ENCODE measurements around the gene POLN.

POLN gene

GRCh38 chr4:2103127-2103842, 138.6 kb downstream of the POLN start:
- no peak for DNase-seq

DNA sequence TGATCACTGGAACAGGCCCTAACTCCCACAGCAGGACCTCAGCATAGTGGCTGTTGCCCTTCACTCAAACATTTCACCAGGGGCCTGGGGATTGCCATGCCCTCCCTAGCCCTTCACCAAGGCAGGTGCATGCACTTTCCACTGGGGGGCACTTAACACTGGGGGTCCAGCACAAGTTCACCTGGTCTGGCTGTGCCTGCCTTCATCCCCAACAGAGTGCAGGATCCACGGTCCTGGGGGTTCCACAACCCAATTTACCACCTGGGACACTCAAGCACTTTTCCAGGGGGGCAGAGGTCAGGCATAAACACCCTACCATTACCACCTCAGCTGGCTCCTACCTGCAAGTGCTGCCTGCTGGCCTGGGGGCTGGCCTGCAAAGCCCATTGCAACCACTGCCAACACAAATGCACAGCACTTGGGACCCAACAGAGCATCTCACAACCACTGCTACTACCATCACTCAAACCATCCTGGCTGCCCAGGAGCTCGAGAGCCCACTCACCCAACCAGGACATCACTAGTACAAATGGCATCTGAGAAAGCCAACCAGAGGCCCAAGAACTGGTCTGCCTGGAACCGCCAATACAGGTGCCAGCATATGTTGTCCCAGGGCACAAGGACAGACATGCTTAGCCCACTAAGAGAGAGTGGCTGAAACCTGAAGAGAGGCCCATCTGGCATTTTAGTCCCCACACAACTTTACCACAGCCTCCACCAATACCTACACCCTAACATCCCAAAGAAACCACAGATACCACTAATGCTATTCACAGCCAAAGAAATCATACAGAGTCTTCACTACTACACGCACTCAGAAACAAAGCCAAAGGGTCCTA, 139.7 kb downstream of the POLN start:
- no peak for DNase-seq

- no peak for DNase-seq
Observed at GRCh38 chr4:2101346-2102044, 140.4 kb downstream of the POLN start.

- DNase-seq = no peak
Observed at GRCh38 chr4:2096073-2096609, 145.8 kb downstream of the POLN start.

DNA sequence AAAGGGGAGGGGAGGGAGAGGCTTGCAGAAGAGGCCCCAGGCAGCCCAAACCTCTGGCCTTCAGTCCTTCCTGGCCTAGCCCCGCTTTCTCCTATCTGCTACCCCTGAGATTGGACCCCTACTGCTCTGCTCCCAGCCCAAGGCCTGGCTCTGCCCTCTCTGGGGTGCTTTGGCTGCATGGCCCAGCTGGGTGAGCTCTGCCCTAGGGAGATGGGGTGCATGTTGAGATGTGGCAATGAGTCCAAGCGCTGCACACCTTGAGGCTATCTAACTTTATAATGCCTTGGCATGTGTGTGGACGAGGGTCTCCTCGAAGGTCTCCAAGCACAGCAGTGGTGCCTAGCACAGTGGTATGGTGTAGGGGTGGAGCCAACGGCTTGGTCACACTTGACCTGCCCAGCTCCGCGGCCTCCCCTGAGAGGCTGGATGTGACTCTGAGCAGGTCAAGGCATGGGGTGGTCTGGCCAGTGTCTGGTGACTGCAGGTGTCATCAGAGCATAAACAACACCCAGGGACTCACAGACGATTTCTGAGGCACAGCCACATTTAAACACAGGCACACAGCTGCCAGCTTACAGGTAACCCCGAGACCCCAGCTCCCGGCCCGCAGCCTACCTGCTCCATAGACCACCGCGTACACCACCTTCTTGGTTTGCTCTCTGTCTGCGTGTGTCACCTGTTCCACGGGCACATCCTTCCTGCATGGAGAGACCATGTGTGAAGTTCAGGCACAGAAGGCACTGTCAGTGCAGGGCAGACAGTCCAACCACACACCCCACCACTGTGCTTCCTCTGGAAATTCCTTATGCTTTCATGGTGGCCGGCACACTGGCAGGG, 146.5 kb downstream of the POLN start:
- no peak for DNase-seq

GRCh38 chr4:2094545-2094944, 147.4 kb downstream of the POLN start:
- no peak for DNase-seq

- no peak for DNase-seq
Observed at GRCh38 chr4:2093265-2093664, 148.7 kb downstream of the POLN start.

GRCh38 chr4:2092669-2093053, 149.3 kb downstream of the POLN start:
- no peak for DNase-seq

DNA sequence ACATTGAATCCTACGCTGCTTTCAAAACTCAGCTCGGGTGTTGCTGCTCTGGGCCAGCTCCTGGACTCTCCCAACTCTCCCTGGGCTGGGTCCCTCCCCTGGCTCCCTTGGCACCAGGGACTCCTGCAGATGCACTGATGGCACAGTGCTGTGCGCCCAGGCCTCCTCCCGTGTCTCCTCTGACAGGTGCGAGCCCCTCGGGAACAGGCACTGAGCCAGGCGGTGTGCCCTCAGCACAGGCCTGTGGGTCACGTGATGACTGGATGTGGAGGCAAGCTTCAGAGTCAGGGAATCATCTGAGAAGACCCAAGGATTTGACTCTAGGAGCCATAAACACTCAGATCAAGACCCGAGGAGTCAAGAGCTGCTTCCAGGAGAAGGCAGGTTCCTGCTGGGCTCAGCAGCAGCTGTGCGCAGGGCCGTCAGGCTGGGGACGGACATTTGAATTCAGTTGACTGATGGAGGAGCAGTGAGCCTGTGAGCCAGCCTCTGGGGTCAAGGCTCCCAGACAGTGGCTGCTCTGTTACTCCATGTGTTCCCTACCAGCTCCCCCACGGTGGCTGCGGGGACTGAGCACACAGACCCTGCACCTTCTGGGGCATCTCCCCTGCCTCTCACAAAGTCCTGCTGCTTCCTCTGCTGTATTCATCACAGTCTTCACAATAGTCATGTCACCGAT, 149.8 kb downstream of the POLN start:
- DNase-seq = no peak

DNA sequence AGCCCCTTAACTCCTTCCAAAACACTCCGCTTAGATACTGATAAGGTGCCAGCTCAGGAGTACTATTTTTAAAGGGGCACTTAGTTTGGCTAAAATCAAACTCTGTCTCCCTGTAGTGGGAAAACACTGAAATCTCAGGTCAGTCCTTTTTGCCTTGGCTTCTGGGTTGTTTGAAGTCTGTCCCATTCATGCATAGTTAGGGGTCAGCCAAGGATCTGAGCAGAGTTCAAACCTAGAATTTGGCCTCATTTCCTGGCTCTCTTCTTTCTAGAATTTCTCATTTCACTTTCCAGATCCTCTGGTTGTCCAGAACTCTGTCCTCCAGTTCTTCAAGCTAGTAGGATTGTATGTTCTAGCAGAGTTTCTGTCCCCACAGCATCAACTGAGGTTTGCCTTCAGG, 151.3 kb downstream of the POLN start:
- DNase-seq = no peak

DNA sequence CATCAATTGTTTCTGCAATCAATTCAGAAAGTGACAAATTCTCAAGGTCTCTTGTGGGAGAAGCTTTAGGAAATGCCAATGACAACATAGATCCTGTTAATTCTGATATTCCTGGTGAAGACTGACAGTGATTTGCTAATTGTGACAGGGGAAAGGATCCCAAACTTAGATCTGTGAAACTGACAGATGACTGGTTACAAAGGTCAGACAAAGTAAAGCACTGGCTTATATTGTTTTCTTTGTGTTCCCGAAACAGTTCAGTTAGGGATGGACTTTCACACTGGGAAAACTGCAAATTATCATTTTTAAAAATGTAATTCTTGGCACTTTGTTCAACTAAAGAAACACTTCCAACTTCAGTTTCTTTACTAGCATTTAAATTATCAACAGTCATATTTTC, 152.7 kb downstream of the POLN start:
- no peak for DNase-seq

DNA sequence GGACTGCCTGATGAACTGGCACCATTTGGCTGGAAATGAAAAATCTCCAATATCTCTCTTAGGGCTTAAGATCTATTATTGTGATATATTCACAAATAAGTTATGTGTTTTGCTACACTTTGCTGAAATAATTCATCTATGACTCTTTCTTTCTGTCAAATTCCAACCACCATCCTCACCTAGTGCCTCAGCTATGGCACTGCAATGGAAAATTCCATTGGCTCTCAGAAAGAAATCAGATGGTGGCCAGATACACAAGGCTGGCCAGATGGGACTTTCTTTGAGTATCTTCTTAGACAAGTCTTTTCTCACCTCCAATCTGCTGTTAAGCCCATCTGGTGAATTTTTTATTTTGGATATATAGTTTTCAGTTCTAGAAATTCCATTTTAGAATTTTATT, 154.8 kb downstream of the POLN start:
- no peak for DNase-seq

DNA sequence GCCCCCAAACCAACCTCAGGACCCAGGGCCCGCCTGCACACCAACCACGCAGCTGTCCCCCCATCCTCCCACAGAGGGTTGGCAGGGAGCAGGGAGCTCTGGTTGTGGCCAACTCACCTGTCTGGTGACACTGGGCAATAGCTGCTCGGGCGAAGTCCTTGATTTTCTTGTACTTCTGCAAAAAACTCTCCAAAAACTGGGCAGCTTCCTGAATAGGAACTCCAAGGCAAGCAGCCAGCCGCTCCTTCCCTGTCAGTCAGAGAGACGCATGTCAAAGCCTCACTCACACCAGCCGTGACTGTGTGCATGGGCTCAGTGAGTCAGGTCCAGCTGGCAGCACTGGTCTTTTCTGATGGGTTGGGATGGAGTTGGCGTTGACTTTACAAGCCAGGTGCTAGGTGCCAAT, 156.4 kb downstream of the POLN start:
- no peak for DNase-seq

DNA sequence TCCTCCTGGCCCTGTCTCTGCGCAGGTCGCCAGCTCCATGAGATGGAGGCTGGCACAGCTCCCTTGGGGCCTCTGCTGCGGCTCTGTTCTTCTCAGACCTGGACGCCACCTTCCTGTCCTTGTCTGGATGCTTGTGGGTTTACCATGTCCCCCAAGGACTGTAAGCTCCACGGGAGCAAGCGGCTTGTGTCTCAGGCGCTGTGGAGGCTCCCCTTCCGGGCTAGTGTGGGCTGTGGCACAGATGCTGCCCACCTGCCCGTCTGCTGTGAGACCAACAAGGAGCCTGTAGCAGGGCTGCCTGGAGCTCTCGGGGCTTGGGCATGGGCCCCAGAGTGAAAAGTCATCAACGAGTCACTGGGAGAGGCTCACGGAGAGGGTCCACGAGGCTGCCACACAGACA, 157.6 kb downstream of the POLN start:
- DNase-seq = no peak

GRCh38 chr4:2083826-2084160, 158.1 kb downstream of the POLN start:
- DNase-seq = no peak

DNA sequence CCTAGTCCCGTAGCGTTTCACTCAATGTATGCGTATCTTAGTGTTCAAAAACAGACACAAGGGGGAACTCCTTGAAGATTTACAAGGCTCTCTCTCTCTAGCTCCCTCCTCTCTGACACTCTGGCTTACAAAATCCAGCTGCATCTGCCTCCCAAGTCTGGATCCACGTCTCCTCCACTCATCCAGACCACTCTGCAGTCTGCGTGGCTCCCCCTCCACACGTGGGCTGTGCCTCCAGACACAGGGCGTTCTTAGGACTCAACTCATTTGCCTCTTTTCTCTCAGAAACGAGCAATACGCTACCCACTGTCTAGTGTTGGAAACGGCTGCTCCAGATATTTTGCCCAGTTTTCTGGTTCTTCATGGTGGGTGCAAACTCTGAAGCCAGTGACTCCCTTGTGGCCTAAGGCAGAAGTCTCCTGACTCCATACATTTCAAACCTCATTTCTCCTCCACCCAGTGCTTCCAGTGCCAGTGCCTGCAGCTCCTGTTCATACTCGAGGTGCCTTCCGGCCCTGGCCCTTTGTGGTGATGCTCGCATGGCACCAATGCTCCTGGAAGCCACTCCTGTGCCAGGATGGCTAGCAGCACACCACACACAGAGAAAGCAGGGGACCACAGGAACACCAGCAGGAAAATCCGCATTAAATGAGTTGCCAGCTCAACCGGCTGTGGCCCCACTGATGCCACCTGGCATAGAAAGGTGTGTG, 158.7 kb downstream of the POLN start:
- DNase-seq = no peak

DNA sequence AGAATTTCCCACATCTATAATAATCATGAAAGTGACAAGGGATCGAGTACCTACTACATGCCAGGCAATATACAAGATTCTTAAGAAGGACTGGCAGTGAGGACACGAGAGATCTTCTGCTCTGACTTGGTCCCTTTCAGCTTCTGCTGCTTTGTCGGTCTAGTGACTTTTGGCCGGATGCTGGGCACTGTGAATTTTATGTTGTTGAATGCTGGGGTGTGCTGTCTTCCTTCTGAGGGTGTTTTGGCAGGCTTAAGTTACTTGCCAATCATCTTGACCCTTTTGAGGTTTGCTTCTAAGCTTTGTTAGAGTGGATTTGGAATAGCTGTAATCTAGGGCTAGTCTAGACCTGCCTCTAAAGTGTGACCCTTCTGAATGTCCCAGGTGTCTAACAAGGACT, 159.3 kb downstream of the POLN start:
- DNase-seq = no peak

DNA sequence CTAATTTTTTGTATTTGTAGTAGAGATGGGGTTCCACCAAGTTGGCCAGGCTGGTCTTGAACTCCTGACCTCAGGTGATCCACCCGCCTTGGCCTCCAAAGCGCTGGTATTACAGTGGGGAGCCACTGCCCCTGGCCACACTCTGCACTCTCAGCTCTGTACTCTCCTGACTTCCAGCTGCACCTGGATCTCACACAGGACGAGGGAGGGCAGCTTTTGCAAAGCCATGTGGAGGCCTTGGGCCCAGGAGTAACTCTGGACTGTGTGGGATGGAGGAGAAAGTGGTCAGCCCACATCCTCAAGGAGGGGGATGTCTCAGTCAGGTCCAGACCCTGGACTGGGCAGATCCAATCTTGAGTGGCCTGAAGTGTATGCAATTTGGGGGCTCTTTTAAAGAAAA, 159.8 kb downstream of the POLN start:
- DNase-seq = no peak

DNA sequence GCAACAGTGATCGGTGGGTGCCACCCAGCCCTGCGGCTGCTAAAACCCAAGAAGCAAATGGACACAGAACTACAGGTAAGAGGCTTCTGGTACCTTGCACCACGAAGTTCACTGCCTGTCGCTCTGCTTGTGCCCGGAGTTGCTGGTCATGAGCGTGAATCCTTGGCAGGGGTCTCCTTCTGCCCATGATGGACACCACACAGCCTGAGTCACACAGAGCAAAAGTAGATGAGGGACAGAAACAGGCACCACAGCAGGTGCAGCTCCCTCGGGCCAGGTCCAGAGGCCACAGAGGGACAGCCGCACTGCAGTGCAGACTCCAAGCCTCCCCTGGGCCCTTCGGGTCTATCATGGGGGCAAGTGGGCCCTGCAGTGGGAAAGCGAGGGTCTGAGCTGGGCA, 160.4 kb downstream of the POLN start:
- no peak for DNase-seq

DNA sequence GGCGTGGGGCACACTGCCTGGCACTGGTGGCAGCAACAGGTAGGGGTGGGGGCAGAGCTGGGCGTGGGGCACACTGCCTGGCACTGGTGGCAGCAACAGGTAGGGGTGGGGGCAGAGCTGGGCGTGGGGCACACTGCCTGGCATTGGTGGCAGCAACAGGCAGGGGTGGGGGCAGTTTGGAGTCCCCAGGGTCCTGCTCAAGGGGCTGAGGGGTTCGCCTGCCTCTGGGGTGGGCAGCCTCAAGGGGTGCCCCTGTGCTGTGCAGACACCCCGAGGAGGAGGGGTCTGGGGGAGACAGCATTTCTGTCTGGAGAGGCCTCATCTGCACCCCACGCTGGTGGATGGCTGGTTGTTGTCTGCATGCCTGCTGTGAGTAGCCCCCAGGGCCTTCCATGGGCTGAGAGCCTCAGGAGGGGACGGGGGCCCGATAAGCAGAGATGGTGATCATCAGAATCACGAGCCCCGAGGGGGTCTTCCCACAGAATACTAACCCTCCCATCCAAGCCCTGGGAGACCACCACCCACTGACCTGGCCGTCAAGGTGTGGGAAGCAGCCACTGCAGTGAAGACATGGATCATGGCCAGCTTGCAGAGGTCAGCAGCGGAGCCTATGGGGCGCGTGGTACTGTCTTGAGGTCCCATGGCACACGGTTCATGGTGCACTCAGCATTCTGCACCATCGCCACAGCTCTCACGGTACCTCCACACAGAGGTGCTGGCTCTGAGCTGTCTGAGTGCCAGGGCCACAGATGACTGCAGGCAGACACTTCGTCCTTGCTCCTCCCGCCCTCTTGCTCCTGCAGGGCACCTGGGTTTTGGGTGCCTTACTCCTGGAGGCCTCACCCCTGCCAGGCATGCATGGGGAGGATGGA, 161.3 kb downstream of the POLN start:
- DNase-seq = no peak

DNA sequence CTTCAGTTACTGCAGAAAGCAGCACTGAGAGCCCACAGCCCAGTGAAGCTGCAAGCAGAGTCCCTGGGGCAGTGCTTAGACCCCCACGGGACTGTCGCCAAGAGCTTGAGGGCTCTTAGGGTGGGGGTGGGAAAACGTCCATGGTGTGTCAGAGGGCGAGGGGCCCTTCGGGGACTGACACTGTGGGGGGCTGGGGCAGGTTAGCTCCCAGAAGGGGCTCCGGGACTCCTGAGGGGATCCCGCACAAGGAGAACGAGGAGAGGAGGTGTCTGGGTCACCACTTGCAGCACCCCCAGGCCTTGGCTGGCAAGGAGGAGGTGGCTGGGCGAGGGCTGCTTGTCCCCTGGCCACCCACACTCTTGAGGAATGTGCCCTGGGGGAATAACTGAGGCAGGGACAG, 162.0 kb downstream of the POLN start:
- DNase-seq = no peak
